Measurements from ENCODE around the gene METTL25B. TPM values are rescaled to one million over a fixed set of nuclear protein-coding genes. Genes with fewer than 3 reads are reported as not detected.

The METTL25B gene
- total and polyA plus RNA-seq, 10 donors, result 23.2 to 43.8 (median 33.9) TPM

DNA sequence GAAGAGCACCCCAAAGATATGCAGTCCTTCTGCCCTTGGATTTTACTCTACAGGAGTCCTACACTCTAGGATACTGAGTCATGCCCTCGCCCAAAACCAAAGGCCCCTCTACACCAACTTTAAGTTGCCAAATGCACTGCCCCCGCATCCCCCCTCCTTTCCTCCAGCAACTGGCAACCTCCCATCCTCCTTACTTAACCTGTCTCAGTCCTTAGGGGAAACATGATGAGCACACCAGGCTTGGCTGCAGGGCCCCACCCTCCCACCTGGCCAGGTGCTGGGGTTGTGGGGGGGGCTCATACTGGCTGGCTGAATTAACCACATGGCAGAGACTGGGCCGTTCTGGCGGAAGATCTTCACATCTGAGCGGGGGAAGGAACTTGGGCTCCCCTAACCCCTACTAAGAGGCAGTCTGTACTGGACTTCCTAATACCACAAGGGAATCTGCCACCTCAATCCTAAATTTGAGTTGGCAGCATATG, 22.0 kb downstream of the METTL25B start:
- Histone ChIP-seq H3K27me3 (replicated peaks in 1 of 7) (no peaks in the 10 kb centered on the region), H3K4me3 (peak overlapping the region; percentile 47 to 99 (median 94)), H3K4me1 (peaks cover 51 to 87% (median 69%) of the 10 kb centered on the region in 6 donors), H3K9me3 (no peaks in the 10 kb centered on the region), H3K36me3 (peaks cover 0 to 4% (median under 1%) of the 10 kb centered on the region in 6 donors), H3K27ac (peak overlapping the region; percentile 87 to 97 (median 94))
- TF ChIP-seq POLR2AphosphoS5 (IDR thresholded peaks at IDR 0.05) (no peak), POLR2A (IDR thresholded peaks at IDR 0.05) (no peak)
- TF ChIP-seq, protein P1, sequence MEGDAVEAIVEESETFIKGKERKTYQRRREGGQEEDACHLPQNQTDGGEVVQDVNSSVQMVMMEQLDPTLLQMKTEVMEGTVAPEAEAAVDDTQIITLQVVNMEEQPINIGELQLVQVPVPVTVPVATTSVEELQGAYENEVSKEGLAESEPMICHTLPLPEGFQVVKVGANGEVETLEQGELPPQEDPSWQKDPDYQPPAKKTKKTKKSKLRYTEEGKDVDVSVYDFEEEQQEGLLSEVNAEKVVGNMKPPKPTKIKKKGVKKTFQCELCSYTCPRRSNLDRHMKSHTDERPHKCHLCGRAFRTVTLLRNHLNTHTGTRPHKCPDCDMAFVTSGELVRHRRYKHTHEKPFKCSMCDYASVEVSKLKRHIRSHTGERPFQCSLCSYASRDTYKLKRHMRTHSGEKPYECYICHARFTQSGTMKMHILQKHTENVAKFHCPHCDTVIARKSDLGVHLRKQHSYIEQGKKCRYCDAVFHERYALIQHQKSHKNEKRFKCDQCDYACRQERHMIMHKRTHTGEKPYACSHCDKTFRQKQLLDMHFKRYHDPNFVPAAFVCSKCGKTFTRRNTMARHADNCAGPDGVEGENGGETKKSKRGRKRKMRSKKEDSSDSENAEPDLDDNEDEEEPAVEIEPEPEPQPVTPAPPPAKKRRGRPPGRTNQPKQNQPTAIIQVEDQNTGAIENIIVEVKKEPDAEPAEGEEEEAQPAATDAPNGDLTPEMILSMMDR (IDR thresholded peaks at IDR 0.05 in 8 of 11, conservative IDR thresholded peaks at IDR 0.05 in 3 of 11), result no peak
- intact Hi-C loops (cut with DNase I; ENCODE audit: low total_unique reads), result no loop called here
- DNase-seq, result no peak
- WGBS, 5 donors, result 0 to 2% (median 0%) methylated on average over 5 of the region's 5 CpGs

DNA sequence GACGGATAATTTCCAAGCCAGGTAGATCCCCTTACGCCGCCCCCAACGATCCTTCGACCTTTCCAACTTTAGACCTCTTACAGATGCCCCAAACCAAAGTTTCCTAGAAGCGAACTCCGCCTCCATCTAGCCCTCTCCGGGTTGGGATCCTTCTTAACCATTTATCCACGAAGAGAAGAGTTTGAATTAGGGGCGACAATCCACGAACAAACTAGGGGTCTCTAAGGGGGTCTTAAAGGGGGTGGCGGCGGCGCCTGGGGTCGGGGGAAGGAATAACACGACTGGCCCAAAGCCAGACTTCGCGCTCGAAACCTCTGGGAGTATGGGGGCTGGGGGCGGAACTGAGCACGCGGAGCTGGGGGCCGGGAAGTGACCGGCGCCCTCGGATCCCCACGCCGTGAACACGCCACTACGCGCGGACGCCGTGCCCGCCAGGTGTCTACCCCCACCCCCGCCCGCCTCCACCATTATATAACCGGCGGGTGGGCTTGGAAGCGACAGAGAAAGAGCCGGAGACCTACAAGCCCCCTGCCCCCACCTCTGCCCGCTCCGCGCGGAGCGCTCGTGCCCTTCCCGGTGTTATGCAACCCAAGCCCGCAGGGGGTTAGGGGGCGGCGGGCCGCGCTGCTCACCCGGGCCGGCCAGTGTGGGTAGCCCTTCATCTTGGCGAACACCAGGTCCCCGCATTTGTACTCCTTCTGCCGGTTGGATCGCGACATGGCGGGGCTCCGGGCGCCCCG, 22.6 kb downstream of the METTL25B start:
- intact Hi-C loops (cut with DNase I; ENCODE audit: low total_unique reads), result no loop called here
- no peaks in the 10 kb centered on the region for H3K9me3 ChIP-seq
- WGBS, 5 donors, result 0 to 1% (median 1%) methylated on average over 32 to 64 of the region's 64 CpGs
- peak overlapping the region; percentile 47 to 99 (median 94) for H3K4me3 ChIP-seq
- H3K4me1 ChIP-seq, result peaks cover 51 to 86% (median 62%) of the 10 kb centered on the region in 6 donors
- peak overlapping the region; percentile 87 to 97 (median 94) for H3K27ac ChIP-seq
- no peaks in the 10 kb centered on the region for H3K36me3 ChIP-seq
- TF ChIP-seq POLR2AphosphoS5 (IDR thresholded peaks at IDR 0.05), result peak in 2 of 3 donors; percentile 1 to 51
- TF ChIP-seq POLR2A (IDR thresholded peaks at IDR 0.05), result no peak
- TF ChIP-seq, protein P1 (IDR thresholded peaks at IDR 0.05 in 8 of 11, conservative IDR thresholded peaks at IDR 0.05 in 3 of 11), result peak in 5 of 11 experiments; percentile 3 to 42 (median 18)
- DNase-seq, result peak; percentile 92
- H3K27me3 ChIP-seq (replicated peaks in 1 of 7), result no peaks in the 10 kb centered on the region

DNA sequence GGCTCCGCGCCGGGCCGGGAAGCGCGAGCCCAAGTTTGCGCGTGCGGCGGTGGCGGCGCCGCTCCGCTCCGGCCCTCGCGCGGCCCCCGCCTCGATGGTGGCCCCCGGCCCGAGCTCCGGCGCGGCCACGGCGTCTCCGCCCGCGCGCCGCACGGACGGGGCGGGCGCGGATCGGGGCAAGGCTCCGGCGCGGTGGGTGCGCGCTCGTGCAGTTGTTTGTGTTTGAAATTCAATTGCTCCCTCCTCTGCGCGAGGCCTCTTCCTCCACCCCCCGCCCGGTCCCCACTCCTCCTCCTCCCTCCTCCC, 23.1 kb downstream of the METTL25B start, which contains the start of gene HDGF:
Gene HDGF (minus strand): TSS at position 225 of the 306 bp plus-strand sequence. CDS start 246 bp downstream, outside the sequence.
- WGBS, 5 donors, result 0 to 1% (median 0%) methylated on average over 11 to 48 of the region's 48 CpGs
- Histone ChIP-seq H3K27ac (peak within 1 kb of the TSS; percentile 87 to 97 (median 94)), H3K9me3 (no peaks in the 10 kb centered on the region), H3K27me3 (replicated peaks in 1 of 7) (no peaks in the 10 kb centered on the region), H3K4me3 (peak within 1 kb of the TSS; percentile 47 to 99 (median 94)), H3K4me1 (peaks cover 46 to 81% (median 57%) of the 10 kb centered on the region in 6 donors), H3K36me3 (no peaks in the 10 kb centered on the region)
- no peak for DNase-seq
- intact Hi-C loops (cut with DNase I; ENCODE audit: low total_unique reads), result no loop called here
- TF ChIP-seq, protein P1 (IDR thresholded peaks at IDR 0.05 in 8 of 11, conservative IDR thresholded peaks at IDR 0.05 in 3 of 11), result peak in 1 of 11 experiments; percentile 6
- no peak for TF ChIP-seq POLR2A (IDR thresholded peaks at IDR 0.05)

DNA sequence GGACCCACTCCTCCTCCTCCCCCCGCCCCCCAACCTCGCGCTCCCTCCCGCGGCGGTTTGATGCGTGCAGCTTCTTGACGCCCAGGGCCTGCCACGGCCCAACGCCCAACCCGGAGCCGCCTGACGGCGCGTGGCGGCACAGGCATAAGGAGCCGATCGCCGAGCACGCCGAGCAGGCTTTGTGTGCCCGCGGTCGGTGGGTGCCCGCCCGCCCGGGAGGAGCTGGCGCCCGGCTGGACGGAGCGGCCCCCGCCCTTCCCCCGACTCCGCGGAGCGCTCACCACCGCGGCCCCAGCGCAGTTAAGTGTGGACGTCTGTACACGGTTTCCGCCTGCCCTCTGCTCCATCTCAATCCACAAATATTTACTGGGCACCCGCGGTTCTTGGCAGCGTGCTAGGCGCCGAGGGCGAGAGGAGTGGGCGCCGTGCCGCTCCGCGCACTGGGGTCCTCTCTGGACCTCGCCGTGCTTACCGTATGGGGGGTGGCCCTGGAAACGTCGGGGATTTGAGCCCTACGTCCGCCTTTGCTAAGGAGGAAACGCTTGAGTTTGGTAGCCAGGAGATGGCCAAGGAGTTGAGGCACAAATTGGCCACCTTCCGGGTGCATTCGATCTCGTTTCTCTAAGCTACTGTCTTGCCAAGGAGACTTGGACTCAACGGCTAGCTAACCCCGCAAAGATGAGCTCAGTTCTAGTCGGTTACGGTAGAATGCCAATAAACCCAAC, 23.6 kb downstream of the METTL25B start:
- Histone ChIP-seq H3K4me1 (peaks cover 43 to 76% (median 52%) of the 10 kb centered on the region in 6 donors), H3K4me3 (peak overlapping the region; percentile 47 to 99 (median 94)), H3K27ac (peak overlapping the region; percentile 87 to 97 (median 94)), H3K9me3 (no peaks in the 10 kb centered on the region), H3K36me3 (no peaks in the 10 kb centered on the region), H3K27me3 (replicated peaks in 1 of 7) (no peaks in the 10 kb centered on the region)
- peak; percentile 100 for DNase-seq
- intact Hi-C loops (cut with DNase I; ENCODE audit: low total_unique reads), result no loop called here
- TF ChIP-seq POLR2A (IDR thresholded peaks at IDR 0.05) (peak in 2 of 3 donors; percentile 41 to 58), POLR2AphosphoS5 (IDR thresholded peaks at IDR 0.05) (peak; percentile 89 to 95 (median 93))
- TF ChIP-seq, protein P1 (IDR thresholded peaks at IDR 0.05 in 8 of 11, conservative IDR thresholded peaks at IDR 0.05 in 3 of 11), result peak in 4 of 11 experiments; percentile 26 to 56 (median 45)
- 0% methylated on average over 32 to 68 of the region's 68 CpGs for WGBS, 5 donors
